BE2C (cell line): ENCODE data around the gene SNTG2.

ENCODE experiments used
- DNase-seq: peaks from one replicate; pipeline ENCODE4 v3.0.0-alpha.2; 2020
- H3K27me3 ChIP-seq: fragments of 250-450 bp; sonication (Bioruptor Pico); 2 replicates; pipeline ENCODE4 v1.5.1; 2020; ENCODE audit warnings: mild to moderate bottlenecking
- H3K36me3 ChIP-seq: fragments of 250-450 bp; sonication (Bioruptor Pico); 2 replicates; pipeline ENCODE4 v1.5.1; 2020; ENCODE audit warnings: mild to moderate bottlenecking
- H3K4me1 ChIP-seq: fragments of 250-450 bp; sonication (Bioruptor Pico); 2 replicates; pipeline ENCODE4 v1.5.1; 2020
- H3K4me3 ChIP-seq: 2 replicates; pipeline ENCODE4 v1.5.1; 2011; ENCODE audit warnings: low read depth, low read length
- H3K9me3 ChIP-seq: fragments of 250-450 bp; sonication (Bioruptor Pico); 2 replicates; pipeline ENCODE4 v1.5.1; 2020
- TF ChIP-seq, protein P1 (sequence below): IDR thresholded peaks from 2 replicates; pipeline ENCODE4 v1.5.1; 2012; ENCODE audit warnings: mild to moderate bottlenecking, low read depth, low read length

Gene SNTG2

DNA sequence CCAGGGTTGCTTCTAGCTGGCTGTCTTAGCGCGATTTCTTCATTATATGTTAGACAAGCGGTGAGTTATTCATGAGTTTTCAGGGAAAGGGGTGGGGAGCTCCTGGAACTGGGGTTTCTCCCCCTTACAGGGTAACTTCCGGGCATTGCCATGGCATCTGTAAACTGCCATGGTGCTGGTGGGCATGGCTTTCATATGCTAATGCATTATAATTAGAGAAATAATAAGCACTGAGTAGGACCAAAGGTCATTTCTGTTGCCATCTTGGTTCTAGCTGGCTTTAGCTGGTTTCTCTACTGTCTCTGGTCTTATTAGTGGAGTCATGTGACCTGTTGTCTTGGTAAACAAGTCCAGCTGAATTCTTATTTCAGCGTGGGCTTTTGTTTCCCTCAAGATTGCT is 5.5 kb upstream of the SNTG2 start:
- no peaks in the 10 kb centered on the region for H3K9me3 ChIP-seq
- TF ChIP-seq, protein P1, sequence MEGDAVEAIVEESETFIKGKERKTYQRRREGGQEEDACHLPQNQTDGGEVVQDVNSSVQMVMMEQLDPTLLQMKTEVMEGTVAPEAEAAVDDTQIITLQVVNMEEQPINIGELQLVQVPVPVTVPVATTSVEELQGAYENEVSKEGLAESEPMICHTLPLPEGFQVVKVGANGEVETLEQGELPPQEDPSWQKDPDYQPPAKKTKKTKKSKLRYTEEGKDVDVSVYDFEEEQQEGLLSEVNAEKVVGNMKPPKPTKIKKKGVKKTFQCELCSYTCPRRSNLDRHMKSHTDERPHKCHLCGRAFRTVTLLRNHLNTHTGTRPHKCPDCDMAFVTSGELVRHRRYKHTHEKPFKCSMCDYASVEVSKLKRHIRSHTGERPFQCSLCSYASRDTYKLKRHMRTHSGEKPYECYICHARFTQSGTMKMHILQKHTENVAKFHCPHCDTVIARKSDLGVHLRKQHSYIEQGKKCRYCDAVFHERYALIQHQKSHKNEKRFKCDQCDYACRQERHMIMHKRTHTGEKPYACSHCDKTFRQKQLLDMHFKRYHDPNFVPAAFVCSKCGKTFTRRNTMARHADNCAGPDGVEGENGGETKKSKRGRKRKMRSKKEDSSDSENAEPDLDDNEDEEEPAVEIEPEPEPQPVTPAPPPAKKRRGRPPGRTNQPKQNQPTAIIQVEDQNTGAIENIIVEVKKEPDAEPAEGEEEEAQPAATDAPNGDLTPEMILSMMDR = no peak
- DNase-seq = no peak

GRCh38 chr2:946073-946948 is 4.3 kb upstream of the SNTG2 start:
- Histone ChIP-seq H3K4me1 (no peaks in the 10 kb centered on the region), H3K9me3 (no peaks in the 10 kb centered on the region), H3K4me3 (no peak overlapping the region), H3K36me3 (no peaks in the 10 kb centered on the region), H3K27me3 (peaks cover 21% of the 10 kb centered on the region)
- TF ChIP-seq, protein P1 = no peak
- DNase-seq = no peak

More for the DNA sequence above, 5.5 kb upstream of the SNTG2 start:
- H3K36me3 ChIP-seq = no peaks in the 10 kb centered on the region
- peaks cover 14% of the 10 kb centered on the region for H3K27me3 ChIP-seq
- H3K4me1 ChIP-seq = no peaks in the 10 kb centered on the region
- H3K4me3 ChIP-seq = no peak overlapping the region

DNA sequence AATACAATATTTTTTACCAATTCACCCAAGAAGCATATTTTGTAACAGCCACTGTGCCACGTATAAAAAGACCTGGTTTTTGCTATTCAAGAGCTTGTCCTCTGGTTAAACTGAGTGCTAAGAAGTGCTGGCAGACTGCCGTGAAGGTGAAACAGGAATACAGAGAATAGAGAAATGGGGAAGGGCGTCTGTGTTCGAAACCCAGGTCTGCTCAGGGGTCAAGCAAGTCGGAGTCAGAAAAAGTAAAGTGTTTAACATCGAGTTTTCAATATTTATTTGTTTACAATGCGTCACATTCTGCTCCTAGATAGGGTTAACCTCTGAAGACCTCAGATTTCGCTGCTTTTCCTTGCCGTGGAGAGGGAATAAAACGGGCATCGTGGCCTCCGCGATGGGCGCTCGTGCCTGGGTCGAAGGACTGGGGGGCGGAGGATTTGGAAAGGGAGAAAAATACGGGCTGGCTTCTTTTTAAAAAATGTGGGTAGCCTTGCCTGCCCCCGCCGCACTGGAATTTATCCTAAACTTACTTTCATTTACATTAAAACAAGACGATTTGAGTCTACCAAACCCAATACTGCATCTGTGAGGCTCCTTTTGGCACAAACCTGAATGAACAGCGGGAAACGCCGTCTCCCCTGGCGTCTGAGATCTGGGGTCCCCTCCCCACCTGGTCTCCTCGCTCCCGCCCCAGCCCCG is 1.1 kb upstream of the SNTG2 start:
- TF ChIP-seq, protein P1 = no peak

DNA sequence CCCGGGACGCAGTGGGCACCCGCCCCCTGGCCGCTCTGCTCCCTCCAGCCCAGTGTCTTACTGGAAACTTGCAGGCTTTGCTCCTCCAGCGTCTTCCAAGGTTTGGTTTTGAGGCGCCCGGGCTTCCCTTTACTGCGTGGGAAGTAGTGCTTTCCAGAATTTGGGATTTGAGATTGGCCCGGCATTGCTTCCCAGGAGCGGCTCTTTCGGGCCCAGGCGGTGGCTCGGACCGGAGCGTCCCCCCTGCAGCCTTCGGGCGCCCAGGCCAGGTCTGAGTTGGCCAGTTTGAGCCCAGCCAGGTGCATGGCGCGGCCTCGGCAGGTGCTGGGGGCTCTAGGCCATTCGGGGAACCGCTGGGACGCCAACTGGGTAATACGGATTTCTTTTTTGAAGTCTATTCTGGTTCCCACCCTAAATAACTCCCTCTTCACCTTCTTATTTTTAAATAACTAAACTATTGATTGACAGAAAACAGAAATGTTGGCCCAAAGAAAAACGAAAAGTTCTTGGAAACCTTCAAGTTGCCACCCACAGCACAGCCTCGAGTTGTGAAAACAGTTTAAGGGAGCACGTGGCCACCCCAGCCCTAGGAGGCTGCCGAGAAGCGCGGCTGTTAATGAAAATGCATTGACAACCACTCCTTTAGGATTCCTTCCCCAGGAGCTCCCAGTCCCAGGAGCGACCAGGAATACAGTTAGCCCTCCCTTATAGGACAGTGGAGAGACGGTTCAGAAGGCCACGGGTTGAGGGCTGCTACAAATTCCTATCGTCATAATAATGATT is 766 bp downstream of the SNTG2 start:
- no peaks in the 10 kb centered on the region for H3K36me3 ChIP-seq
- TF ChIP-seq, protein P1 = no peak
- H3K4me3 ChIP-seq = no peak overlapping the region
- DNase-seq = no peak
- no peaks in the 10 kb centered on the region for H3K4me1 ChIP-seq
- no peaks in the 10 kb centered on the region for H3K9me3 ChIP-seq
- peaks cover 38% of the 10 kb centered on the region for H3K27me3 ChIP-seq

More for the DNA sequence above, 1.1 kb upstream of the SNTG2 start:
- Histone ChIP-seq H3K4me3 (no peak overlapping the region), H3K27me3 (peaks cover 38% of the 10 kb centered on the region), H3K4me1 (no peaks in the 10 kb centered on the region), H3K36me3 (no peaks in the 10 kb centered on the region), H3K9me3 (no peaks in the 10 kb centered on the region)
- DNase-seq = no peak

GRCh38 chr2:953408-953807 is 2.8 kb downstream of the SNTG2 start:
- H3K4me1 ChIP-seq = no peaks in the 10 kb centered on the region

More at GRCh38 chr2:953408-953807, 2.8 kb downstream of the SNTG2 start:
- H3K36me3 ChIP-seq = no peaks in the 10 kb centered on the region
- peaks cover 35% of the 10 kb centered on the region for H3K27me3 ChIP-seq
- TF ChIP-seq, protein P1 = no peak
- H3K4me3 ChIP-seq = no peak overlapping the region
- no peaks in the 10 kb centered on the region for H3K9me3 ChIP-seq
- DNase-seq = no peak
